Uterus (tissue), 4 donors: ENCODE data around the gene GAS2L1. TPM values are rescaled to one million over a fixed set of nuclear protein-coding genes. Genes with fewer than 3 reads are reported as not detected.

Source experiments
- DNase-seq, 2 donors: peaks; one replicate each; pipeline ENCODE4 v3.0.0-alpha.2; 2019 to 2020
- H3K27ac ChIP-seq, 2 donors: fragments of 200-600 bp; sonication (generic); 1 replicate in 1 of 2; 2 replicates in 1 of 2; pipeline ENCODE4 v1.5.1; 2016 to 2018
- H3K27me3 ChIP-seq, 2 donors: fragments of 200-600 bp; sonication (generic); one replicate each; pipeline ENCODE4 v1.5.1; 2018 to 2019; ENCODE audit warnings: control low read depth in 1 of 2
- H3K36me3 ChIP-seq, 2 donors: fragments of 200-600 bp; sonication (generic); one replicate each; pipeline ENCODE4 v1.5.1; 2019; ENCODE audit warnings: control low read depth in 1 of 2
- H3K4me1 ChIP-seq, 2 donors: fragments of 200-600 bp; sonication (generic); one replicate each; pipeline ENCODE4 v1.5.1; 2018 to 2019; ENCODE audit warnings: control low read depth in 1 of 2
- H3K4me3 ChIP-seq, 2 donors: fragments of 200-600 bp; sonication (generic); 1 replicate in 1 of 2; 2 replicates in 1 of 2; pipeline ENCODE4 v1.5.1; 2018 to 2019; ENCODE audit warnings: mild to moderate bottlenecking in 1 of 2
- H3K9me3 ChIP-seq, 2 donors: fragments of 200-600 bp; sonication (generic); one replicate each; pipeline ENCODE4 v1.5.1; 2019; ENCODE audit warnings: control low read depth in 1 of 2
- POLR2A ChIP-seq, 2 donors: fragments of 450-650 bp; IDR thresholded peaks; one replicate each; pipeline ENCODE4 v1.6.1; 2016; ENCODE audit warnings: antibody characterized with exemption in 2 of 2, mild to moderate bottlenecking in 1 of 2, moderate library complexity in 1 of 2
- intact Hi-C: fragments of 100-400 bp; cut with DNase I; formaldehyde crosslinking; loops from one replicate; pipeline ENCODE4 v1.15.1; 2023; ENCODE audit warnings: low total_unique reads
- total RNA-seq, 4 donors: library from RNA; depleted of rRNA in 3 of 4; stranded (reverse); fragments of >200 nt in 3 of 4; gene quantifications; one replicate each; pipeline versions ENCODE4 v1.1.0 to v1.2.4, GENCODE V29; 2014 to 2023
- TF ChIP-seq, protein P1 (sequence below), 4 experiments: fragments of 200-600 bp in 2 of 4; fragments of 450-650 bp in 2 of 4; sonication (generic) in 2 of 4; IDR thresholded peaks; one replicate each; pipeline ENCODE4 v1.5.1; 2016 to 2019; ENCODE audit warnings: antibody characterized with exemption in 4 of 4, mild to moderate bottlenecking in 2 of 4, moderate library complexity in 1 of 4
- donor health status: DM: yes; HTN: yes; CAD: no.

GAS2L1 gene
- total RNA-seq, 4 donors from 2014 or later = 2.4 to 29.6 (median 11.9) TPM

GRCh38 chr22:29320546-29320945, 14.1 kb downstream of the GAS2L1 start:
- no peaks in the 10 kb centered on the region for H3K36me3 ChIP-seq
- TF ChIP-seq, protein P1, sequence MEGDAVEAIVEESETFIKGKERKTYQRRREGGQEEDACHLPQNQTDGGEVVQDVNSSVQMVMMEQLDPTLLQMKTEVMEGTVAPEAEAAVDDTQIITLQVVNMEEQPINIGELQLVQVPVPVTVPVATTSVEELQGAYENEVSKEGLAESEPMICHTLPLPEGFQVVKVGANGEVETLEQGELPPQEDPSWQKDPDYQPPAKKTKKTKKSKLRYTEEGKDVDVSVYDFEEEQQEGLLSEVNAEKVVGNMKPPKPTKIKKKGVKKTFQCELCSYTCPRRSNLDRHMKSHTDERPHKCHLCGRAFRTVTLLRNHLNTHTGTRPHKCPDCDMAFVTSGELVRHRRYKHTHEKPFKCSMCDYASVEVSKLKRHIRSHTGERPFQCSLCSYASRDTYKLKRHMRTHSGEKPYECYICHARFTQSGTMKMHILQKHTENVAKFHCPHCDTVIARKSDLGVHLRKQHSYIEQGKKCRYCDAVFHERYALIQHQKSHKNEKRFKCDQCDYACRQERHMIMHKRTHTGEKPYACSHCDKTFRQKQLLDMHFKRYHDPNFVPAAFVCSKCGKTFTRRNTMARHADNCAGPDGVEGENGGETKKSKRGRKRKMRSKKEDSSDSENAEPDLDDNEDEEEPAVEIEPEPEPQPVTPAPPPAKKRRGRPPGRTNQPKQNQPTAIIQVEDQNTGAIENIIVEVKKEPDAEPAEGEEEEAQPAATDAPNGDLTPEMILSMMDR (IDR thresholded peaks at IDR 0.05) = no peak
- no peak for TF ChIP-seq POLR2A (IDR thresholded peaks at IDR 0.05)
- H3K9me3 ChIP-seq = no peaks in the 10 kb centered on the region
- intact Hi-C loops = no loop called here
- peaks cover 4 to 5% of the 10 kb centered on the region in 2 donors for H3K27me3 ChIP-seq
- H3K4me1 ChIP-seq = peaks cover 0 to 5% of the 10 kb centered on the region in 2 donors
- no peak for DNase-seq
- no peak overlapping the region for H3K27ac ChIP-seq
- H3K4me3 ChIP-seq = no peak overlapping the region

DNA sequence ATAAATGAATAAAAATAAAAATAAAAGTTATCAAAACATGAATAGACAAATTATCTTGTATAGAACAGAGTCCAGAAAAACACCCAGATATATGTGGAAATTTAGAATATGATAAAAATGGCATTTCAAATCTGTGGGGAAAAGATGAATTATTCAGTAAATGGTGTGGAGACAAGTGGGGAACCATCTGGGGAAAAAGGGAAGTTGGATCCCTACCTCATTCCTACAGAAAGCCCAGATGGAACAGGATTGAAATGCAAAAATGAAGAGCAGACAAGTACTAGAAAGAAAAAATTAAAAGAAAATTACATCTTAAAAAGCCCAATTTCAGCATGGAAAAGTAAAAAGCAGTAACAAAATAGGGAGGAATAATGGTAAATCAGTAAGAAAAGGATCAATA, 17.2 kb downstream of the GAS2L1 start:
- H3K9me3 ChIP-seq = no peaks in the 10 kb centered on the region
- no peak for DNase-seq
- intact Hi-C loops = no loop called here
- TF ChIP-seq, protein P1 (IDR thresholded peaks at IDR 0.05) = no peak
- no peak for TF ChIP-seq POLR2A (IDR thresholded peaks at IDR 0.05)
- no peaks in the 10 kb centered on the region for H3K4me1 ChIP-seq
- no peaks in the 10 kb centered on the region for H3K36me3 ChIP-seq
- no peak overlapping the region for H3K27ac ChIP-seq
- H3K4me3 ChIP-seq = no peak overlapping the region
- no peaks in the 10 kb centered on the region for H3K27me3 ChIP-seq

DNA sequence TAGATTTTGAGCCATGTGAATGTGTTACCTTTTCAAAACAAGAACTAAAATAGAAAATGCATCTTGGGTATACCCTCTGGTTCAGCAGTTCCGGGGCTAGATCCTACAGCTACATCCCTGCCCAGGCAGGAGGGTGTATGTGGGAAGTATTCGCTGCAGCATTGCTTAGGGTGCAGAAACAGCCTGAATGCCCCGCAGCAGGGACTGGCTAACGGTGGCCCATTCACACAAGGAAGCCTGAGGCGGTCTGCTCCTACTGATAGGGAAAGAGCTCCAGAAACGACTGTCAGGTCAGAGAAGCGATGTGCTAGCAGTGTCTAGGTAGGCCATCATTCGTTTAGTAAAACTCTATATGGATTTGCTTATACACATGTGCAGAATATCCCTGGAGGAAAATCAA, 18.9 kb downstream of the GAS2L1 start:
- no peak overlapping the region for H3K27ac ChIP-seq
- DNase-seq = no peak
- no peaks in the 10 kb centered on the region for H3K27me3 ChIP-seq
- no peaks in the 10 kb centered on the region for H3K36me3 ChIP-seq
- TF ChIP-seq POLR2A (IDR thresholded peaks at IDR 0.05) = no peak
- TF ChIP-seq, protein P1 (IDR thresholded peaks at IDR 0.05) = no peak
- no peak overlapping the region for H3K4me3 ChIP-seq
- intact Hi-C loops = no loop called here
- no peaks in the 10 kb centered on the region for H3K9me3 ChIP-seq
- no peaks in the 10 kb centered on the region for H3K4me1 ChIP-seq

DNA sequence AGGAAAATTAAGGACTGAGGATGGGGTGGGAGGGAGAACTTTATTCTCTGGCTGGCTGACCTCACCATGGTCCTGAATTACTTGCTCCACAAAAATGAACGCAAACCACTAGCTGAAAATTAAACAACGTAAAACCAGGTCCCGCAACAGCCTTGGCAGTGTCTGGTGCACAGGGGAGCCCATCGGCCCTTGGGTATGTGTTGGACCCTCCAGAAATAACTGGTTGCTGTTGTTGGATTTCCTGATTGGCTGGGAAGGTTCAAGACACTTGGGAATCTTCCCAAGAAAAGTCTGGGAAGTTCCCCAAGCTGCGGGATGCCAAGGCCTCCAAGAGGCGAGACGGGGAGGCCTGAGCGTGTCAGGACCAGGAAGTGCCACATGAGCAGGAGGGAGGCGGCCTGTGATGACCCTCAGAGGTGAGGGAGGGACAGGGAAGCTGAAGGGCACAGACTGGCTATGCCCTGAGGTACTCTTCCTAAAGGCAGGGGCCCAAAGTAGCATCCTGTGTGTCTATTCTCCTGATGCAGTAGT, 19.4 kb downstream of the GAS2L1 start:
- Histone ChIP-seq H3K4me1 (no peaks in the 10 kb centered on the region), H3K36me3 (no peaks in the 10 kb centered on the region), H3K27me3 (no peaks in the 10 kb centered on the region), H3K27ac (no peak overlapping the region), H3K9me3 (no peaks in the 10 kb centered on the region), H3K4me3 (no peak overlapping the region)
- intact Hi-C loops = no loop called here
- TF ChIP-seq POLR2A (IDR thresholded peaks at IDR 0.05) = no peak
- TF ChIP-seq, protein P1 (IDR thresholded peaks at IDR 0.05) = no peak
- no peak for DNase-seq

- no peaks in the 10 kb centered on the region for H3K4me1 ChIP-seq
- no peaks in the 10 kb centered on the region for H3K27me3 ChIP-seq
- no peak for DNase-seq
- no peaks in the 10 kb centered on the region for H3K9me3 ChIP-seq
- H3K36me3 ChIP-seq = no peaks in the 10 kb centered on the region
- intact Hi-C loops = no loop called here
- no peak for TF ChIP-seq POLR2A (IDR thresholded peaks at IDR 0.05)
- TF ChIP-seq, protein P1 (IDR thresholded peaks at IDR 0.05) = no peak
- H3K4me3 ChIP-seq = no peak overlapping the region
- no peak overlapping the region for H3K27ac ChIP-seq
Observed at GRCh38 chr22:29326481-29326880, 20.0 kb downstream of the GAS2L1 start.
